CD4-positive, alpha-beta T cell treated with Interleukin-2 at 100 ng/mL for 4 hours (primary cell): ENCODE data around the gene EDIL3.
"Not testable (repeated sequence)": the region's sequence is repeated elsewhere in the genome, so short reads cannot be mapped to it uniquely, and the experiment has no call there.

Source experiments
- DNase-seq: peaks from one replicate; pipeline ENCODE4 v3.0.0-alpha.2; 2020; ENCODE audit warnings: low spot score

The EDIL3 gene

DNA sequence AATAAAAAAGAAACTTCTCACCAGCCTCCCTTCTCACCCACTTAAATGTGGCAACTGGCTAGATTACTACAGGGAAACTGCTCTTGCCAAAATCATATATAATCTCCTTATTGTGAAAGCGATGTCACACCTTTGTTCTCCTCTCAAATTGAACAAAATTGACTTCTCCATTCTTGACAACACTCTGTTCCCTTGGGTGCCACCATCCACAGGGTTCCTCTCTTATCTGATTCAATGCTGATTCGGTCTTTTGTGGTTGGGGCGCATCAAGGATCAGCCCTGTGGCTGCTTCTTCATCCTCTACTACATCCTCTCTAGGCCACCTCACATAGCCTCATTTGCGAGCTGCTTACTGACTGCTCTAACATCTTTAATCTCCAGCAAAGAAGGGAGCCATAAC is 86.1 kb downstream of the EDIL3 start:
- DNase-seq, result no peak

DNA sequence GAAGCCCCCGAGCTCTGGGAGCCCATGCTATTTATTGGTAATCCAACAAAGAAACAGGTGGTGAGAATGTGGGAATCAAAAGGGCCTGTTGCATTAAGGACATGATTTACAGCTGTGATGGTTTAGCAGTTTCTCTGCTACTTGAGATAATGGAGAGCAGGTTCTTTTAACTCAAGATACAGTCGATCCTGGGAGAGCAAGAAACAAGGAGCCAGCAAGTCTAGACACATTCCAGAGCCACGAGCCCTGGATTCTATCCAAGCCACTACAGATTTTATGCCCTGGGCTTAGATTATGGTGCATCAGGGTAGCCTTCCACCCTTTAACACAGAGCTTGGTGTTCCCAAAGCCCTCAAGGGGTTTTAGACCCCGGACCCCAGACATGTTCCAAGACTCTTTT is 87.0 kb downstream of the EDIL3 start:
- DNase-seq, result not testable (repeated sequence)

DNA sequence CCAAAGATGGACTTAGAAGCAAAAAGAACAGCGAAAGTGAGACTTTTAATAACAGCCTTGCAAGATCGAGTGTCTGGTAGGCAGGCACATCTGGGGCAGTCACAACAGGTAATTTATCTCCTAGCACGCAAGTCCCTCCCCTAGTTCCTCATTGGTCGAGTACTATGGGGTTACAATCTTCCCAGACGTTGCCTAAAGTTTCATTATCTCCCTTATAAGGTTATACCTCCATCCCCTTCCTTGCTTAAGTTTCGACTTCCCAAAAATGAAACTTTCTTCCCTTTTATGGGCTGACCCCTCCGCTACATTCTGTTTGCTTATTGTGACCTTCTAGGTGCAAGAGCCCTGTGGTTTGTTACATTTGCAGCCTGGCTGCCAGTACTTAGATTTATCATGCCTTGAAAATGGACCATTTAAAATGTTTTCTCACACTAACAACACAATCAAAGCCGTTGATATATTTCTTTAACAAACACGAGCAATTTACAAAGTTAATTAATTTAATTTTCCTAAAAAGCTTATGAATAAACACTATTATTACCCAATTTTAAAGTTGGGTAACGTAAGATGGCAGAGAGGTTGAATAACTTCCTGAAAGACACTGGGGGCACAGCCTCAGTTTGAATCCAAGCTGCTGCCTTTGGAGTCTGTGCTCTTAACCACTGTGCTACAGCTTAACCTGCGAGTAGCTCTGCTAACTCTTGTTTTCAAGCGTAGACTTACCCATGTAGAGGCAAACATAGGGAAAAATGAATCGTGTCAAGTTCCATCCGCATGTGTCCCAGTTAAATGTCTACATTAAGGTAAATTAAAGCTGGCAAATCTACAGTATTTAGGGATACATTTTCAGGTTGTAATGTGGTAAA is 91.7 kb downstream of the EDIL3 start:
- DNase-seq, result no peak

DNA sequence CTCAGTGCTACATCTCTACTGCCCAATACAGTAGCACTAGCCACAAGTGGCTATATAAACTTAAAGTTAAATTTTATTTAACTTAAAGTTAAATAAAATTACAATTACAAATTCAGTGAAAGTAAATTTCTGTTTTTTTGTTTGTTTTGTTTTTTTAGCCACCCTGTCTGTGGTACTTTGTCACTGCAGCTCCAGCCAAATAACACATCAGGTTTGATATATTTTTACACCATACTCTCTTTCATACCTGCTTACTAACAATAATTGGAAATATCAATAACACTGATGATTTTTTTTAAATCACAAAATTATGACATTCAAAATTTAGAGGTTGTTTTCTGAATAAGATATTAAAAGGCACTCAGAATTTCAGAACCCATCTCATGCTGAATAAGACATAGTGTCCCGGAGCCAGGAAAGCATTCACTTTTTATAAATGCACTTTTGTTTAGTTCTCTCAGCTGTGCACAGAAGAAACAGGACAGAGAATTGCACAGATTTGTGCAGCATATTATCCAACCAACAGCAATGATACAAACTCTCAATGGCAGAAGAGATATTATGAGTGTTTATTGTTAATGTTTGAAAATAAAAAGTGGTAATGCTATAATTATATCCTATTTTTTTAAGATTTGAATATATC is 92.6 kb downstream of the EDIL3 start:
- no peak for DNase-seq

DNA sequence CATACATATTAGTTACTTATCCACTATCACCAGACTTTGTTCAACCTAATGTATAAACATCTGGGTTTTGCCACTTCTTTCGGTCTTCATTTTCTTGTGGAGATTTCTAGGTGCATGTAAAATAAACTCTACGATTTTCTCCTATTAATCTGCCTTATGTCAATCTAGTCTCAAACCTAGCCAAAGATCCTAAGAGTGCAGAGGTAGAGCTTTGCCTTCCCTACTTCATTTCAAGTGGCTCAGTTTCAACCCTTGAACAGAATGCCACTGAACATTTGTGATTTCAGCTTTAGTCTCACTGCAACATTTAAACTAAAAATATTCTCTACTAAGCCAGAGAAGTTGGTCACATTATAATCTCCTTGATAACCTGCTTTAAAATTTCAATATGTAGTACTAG is 94.0 kb downstream of the EDIL3 start:
- no peak for DNase-seq

DNA sequence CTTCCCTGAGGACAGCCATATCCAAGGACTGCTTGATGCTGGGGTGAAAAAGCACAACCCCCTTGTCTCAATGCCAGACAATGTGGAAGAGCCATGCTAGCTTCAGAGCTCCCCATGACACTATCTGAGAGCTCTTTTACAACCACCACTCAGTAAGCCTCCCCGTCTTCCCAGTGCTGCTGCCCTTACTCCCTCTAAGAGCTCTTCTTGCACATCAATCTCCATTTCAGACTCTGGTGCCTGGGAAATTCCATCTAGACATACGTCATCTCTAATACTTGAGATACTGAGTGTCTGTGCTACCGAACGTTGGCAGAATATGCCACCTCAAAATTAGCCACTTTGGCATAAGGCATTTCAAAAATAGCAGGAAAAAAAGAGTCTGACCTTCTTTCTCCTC is 94.5 kb downstream of the EDIL3 start:
- DNase-seq, result no peak

- DNase-seq, result no peak
Observed at GRCh38 chr5:84287951-84288350, 96.7 kb downstream of the EDIL3 start.

GRCh38 chr5:84286662-84287061 is 98.0 kb downstream of the EDIL3 start:
- no peak for DNase-seq

DNA sequence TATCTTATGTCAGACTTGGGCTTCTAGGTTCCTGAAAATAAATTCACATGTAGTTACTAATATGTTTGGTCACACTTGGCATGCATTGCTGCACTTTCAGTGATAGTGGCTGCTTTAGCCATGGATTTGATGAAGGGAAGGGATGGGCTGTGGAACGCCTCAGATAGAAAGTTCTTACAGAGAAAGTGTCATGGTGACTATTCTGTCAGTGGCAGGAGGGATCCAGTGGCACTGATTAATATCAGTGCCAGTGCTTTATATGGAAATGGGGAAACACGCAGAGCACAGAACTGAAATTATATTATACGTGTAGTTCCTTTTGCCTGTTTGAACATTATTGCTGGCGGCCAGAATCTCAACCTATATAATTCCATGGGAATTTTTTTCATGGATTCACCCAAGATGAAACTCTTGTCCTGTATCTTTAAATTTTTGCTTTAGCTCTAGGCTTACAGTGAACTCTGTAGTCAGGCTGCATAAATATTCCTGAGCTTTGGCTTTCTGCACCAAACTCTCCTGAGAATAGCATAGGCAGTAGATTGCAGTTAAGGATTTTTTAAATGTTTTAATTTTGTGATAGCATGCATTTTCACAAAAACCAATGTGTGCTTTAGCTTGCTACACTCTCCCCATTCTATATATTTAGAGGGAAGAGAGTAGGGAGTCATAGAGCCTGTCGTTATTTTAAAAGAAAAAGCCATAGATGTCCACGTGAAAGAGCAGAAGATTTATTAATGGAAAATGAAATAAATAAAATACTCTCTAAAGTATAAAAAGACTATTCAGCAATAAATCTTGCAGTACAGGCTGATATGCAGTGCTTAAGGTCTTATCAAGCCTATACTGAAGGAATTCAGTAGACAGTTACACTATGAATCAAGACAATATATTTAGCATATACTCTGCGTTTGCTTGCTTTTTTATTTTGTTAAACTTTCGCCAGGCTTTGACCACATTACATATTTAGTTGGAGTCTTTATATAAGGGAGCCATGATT is 98.7 kb downstream of the EDIL3 start:
- no peak for DNase-seq

GRCh38 chr5:84281383-84281782 is 103.3 kb downstream of the EDIL3 start:
- DNase-seq, result no peak

DNA sequence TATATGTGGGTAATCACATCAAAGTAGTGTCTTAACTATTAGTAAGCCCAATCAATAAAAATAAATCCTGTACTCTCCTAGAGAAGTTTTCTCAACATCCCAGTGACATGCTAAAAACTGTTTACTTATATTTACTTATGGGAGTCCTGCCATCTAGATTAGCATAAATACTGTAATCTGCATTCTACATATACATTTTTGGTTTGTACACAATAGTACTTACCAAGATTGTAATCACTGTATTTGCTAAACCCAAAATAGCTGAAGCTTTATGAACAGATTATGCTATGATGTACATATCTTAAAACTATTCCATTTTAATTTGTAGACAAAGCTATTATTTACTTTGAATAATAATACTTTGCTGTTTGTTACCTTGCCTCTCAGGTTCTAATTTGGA is 105.4 kb downstream of the EDIL3 start:
- no peak for DNase-seq

DNA sequence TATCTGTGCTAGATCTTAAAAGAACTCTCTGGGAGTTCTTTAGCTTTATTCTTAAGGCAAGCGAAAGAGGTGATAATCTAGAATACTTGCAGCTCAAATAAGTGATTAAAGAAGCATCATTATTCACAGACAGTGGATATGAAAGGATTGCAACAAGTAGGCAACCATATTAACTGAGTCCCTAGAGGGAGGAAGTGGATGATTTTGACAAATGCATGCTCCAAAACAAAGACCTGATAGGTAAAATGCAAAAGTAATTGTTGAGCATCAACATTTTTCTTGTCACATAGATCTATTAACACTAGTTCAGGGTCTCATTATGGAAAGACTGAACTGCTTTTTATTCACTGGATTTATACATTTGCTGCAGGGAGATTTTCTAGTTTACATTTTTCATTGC is 109.1 kb downstream of the EDIL3 start:
- no peak for DNase-seq

DNA sequence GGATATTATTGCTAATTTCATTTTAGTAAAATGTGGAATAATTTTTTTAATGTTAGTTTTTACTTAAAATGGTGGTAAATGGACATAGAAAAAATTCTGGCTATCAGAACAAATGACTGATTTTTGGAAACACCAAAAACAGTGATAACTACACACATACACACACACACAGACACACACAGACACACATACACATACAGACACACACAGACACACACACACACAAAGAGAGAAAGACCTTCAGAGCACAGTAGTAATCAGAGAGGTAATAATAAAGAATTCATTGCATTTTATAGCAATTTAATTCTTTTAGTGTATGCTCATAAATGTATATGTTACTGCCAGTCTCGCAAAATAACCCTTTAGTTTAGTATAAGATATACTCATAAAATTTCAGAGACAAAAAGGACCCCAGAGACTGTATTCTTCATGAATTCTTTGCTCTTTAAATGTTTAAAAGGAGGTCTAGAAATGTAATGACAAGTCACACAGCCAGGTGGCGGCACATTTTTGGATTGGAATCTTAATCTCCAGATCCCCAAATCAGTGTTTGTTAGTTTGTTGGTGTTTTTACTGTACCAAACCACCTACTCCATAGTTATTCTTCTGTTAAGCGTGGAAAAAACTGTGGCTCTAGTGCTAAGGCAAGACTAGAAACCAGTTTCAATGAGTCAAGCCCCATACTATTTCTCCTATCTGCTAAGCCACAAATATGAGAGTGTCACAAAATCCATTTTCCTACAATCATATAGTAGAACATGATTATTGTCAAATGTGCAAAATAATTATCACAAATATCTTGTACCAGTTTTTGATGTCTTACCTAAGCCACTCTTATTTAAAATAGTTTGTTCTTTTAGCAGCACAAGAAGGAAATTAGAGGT is 109.9 kb downstream of the EDIL3 start:
- DNase-seq, result no peak

DNA sequence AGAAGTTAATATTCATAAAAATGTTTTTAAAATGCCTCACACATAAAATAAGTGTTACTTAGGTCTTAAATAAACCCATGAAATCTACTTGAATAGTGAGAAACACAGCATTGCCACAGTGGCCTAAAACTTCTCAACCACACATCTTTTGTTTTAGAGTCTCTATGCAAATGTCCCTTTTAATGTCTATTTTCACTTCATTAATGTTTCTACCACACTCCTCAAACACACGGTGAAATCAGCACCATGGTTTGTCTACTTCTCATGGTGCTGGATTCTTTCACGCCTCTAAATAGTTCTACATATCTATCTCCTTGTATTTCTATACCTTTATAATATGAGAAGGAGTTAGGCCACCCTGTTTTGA is 111.2 kb downstream of the EDIL3 start:
- no peak for DNase-seq

DNA sequence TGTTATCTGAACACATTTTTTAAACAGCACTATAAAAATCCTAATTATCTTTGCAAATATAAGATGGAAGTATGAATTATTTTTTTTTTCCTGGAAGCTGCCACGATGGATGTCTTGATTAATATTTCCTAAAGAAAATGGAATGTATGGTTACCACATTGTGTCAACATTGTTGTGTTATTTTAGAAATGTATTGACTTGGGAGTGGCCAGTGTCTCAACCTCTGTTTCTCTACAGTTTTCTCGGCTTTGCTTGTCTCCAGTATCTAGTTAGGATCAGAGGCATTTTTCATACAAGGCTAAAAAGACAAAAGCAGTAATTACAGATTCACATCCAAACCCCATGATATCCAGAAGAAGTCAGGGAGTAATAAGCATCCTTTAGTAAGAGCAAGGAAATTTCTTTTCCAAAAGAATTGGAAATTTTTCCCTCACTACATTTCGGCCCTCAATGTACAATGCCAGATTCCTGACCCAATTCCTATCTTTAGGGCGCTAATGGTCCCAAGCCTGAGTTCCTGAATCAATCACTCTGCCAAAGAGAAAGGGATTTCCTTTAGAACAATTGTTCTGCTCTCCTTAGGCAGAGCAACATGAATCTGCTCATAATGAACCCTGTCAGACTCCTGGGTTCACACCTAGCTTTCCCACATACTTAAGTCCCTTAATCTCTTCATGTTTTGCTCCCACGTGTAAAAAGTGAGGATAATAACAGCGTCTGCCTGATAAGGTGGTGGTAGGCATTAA is 111.7 kb downstream of the EDIL3 start:
- no peak for DNase-seq

DNA sequence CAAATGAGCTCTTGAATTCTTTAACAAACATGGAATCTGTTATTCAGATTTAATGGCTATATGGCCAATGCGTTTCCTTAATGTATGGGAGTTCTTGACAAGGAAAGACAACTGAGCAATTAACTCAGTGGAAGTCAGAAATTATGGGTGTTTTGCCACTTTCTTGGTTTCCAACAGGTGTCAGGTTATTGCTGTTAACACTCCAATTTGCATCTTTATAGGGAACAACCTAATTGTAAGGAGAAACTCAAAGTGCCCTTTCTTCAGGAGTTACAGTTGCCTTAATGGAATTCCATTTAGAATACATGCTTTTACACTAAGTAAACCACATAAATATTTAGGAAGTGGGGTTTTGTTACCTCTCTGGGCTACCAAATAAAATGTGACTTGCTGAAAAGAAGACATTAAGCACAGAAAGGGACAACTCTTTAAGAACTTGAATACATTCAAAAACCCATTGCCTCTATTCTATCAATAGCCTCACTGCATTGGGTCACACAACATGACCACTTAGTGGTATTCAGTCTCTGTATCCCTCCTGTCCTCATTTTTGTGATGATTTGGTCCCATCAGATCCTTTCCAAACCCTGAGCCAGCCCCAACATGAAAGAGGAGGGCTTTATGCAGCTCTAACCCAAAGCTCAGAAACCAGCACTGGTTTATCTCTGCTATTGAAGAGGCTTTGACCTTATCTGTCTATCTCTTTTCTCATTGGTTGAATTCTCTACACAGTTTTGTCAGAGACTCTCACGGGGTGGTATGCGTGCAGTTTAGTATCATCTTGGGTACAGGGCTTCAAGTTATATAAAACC is 118.7 kb downstream of the EDIL3 start:
- no peak for DNase-seq

DNA sequence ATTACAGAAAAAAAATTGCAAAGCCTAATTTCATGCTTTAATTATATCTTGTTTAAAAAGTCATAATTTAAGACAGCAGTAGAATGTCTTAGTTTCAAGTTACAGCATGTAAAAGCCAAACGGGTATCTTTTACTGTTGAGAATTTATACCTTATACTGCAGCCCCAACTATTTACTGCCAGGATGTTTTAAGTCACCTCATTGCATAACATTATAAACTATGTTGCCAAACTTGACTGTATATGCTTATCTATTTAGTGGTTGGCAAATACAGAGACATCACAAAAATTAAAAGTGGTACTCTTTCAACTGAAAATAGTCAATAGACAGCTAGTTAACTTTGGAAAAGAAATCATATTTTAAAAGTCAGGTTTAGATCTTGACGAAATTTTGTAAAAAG is 119.5 kb downstream of the EDIL3 start:
- no peak for DNase-seq

DNA sequence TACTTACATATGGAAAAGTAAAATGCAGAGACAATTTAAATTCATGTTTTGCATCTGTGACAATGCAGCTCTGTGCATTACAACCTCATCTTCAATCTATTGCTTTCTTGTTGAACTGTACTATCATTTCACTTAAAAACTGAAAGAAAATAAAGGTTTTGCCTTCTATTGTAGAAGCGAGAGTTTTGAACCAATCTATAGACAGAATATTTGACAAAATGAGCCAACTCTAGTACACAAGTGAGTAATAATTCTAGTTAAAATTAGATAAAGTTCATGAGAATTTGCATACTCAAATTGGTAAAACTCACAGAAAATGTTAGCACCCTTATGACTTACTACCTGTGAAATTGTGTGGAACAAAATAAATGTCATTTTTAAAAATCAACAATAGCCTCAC is 123.7 kb downstream of the EDIL3 start:
- DNase-seq, result no peak

- no peak for DNase-seq
Observed at GRCh38 chr5:84260140-84260539, 124.5 kb downstream of the EDIL3 start.
